A549 treated with ZK216348 at 1 μM for 4 hours (cell line): Measurements from ENCODE around the gene SLC25A22. TPM values are rescaled to one million over a fixed set of nuclear protein-coding genes. Genes with fewer than 3 reads are reported as not detected.

Experiments used
- total RNA-seq: library from RNA; stranded (reverse); fragments of 200-300 nt; extraction: Qiagen RNA extraction; gene quantifications from 5 replicates; pipeline ENCODE4 v1.2.3, GENCODE V29; 2022; ENCODE audit warnings: low read depth

Gene SLC25A22
- 17.4 to 39.6 TPM (median 35.3 TPM) in 5 replicates for total RNA-seq

DNA sequence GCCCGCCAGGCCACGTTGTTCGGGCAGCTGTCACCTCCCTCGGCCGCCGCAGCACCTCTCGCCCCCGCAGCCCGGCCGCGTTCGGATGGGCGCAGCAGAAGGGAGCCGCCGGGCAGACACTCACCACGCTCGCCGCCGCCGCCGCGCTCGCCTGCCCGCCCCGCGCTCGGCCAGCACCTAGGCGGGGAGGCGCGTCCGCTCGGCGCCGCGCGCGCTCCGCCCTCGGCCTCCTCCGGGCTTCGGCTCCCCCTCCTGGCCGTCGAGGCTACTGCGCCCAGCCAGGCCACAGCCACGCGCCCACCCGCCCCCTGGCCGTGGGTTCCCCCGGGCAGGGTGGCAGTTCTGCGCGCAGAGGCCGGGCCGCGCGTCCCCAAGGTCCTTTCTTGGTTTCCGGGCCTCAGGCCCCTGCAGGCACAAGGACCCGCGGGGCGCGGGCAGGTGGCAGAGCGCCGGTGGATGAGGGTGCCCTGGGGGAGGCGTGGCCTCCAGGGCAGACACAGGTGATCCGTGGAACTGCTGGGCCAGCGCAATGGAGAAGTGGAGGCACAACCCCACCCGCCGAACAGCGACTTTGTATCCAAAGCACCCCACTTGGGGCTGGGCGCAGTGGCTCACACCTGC, at the start of gene SLC25A22:
TSS of gene SLC25A22 (minus strand) at position 189 of the 621 bp plus-strand sequence. CDS start 3,275 bp downstream, outside the sequence.

DNA sequence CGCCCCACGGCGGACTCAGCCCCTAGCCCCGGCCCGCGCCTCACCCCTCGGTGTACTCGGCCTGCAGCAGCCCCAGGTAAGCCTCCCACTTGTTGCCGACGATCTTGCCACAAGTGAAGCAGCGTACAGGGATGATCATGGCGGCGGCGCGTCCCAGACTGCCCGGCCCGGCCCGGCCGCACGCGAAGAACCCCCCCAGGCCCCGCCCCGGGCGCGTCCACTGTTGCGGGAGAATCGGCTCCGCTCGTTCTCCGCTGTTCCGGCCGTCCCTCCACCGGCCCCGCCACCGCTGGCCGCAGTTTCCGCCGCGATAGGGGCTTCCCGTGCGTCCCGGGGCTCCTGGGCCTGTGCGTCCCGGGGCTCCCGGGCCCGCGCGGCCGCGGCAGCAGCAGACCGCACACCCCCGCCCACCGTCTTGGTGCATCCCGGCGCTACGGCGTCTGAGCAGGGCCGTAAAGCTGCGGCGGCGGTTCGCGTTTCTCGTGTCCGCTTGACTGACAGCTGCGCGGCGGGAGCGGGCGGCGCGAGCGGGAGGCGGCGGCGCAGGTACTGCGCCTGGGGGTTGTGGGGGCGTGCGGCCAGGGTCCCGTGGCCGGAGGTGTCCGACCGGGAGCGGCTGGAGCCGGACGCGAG, 44.4 kb upstream of the SLC25A22 start, which contains the start of the genes POLR2L and TSPAN4:
TSS of gene POLR2L (minus strand) at position 160 of the 633 bp plus-strand sequence. CDS start at position 139, 21 bp downstream.
TSS of gene TSPAN4 (plus strand) at position 483 of the 633 bp plus-strand sequence. CDS start 7,453 bp downstream, outside the sequence.

DNA sequence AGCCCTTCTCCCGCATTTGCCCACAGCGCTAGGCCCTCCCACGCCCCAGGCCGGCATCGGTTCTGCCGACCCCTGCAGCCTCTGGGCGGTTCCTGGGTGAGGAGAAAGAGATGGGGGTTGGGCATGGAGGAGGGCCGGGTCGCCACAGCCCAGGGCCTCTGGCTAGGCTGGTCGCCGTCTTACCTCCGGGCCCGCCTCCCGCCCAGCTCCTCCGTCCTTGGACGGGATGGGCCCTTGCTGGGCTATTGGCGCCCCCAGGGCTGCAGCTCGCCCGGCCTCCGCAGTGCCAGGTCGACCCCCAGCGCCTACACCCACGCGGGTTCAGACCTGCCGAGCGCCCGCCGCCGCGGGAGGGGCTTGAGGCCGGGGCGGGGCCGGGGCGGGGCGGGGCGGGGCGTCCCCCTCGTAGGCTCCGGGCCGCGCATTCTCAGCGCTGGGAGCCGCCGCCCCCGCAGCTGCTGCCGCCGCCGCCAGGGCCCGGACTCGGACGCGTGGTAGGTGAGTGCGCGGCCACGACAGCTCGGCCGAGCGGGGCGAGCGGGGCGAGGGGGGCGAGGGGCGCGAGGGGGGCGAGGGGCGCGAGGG, 34.5 kb upstream of the SLC25A22 start, which contains the start of gene CD151:
TSS of gene CD151 (plus strand) at position 424 of the 585 bp plus-strand sequence. CDS start 3,118 bp downstream, outside the sequence.

DNA sequence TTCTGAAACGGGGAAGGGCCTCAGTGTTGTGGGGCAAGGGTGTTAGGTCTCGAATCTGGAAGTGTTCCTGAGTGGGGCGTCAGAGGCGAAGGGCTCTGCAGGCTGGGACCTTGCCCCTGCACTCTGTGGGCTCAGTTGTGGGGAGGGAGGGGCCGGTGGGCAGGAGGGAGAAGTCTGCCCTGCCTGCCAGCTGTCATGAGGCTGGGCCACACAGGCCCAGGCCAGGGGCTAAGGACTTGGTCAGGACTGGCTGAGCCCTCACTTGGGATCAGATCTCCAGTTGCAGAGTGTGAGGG, 29.8 kb upstream of the SLC25A22 start, which contains the start of gene CRACR2B:
TSS of gene CRACR2B (plus strand) at position 23 of the 296 bp plus-strand sequence. CDS start 689 bp downstream, outside the sequence.

DNA sequence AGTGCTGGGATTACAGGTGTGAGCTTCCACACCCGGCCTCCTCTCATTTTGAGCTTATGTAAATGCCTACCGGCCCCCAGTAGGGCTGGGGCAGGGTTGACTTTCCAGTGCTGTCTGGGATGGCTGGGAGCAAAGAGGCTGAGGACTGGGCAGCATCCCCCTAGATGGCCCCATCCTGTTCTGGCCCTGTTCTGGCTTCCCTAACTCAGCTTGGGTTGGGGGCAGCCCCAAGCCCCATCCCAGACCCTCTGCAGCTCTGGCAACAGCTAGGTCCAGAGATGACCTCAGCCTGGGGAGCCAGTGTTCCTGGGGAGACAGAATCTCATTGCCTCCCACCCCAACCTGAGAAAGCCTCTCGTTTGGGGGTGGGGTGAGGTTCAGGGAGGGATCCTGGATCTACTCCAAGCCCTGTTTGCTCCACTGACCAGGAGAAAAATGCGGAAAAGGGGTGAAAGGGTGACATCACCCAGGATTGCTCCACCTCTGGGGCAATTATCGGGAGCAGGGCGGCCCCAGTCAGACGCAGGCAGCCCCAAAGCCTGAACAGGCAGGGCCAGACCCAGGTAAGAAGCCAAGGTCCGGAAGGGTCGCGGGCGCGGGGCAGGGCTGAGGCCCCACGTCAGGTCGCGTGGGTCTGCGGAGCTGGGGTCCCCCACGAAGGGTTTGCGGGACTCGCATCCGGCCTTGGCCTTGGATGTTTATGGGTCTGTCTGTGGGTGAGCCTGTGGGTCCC, 20.5 kb upstream of the SLC25A22 start, which contains the start of gene PNPLA2:
TSS of gene PNPLA2 (plus strand) at position 519 of the 733 bp plus-strand sequence. CDS start 805 bp downstream, outside the sequence.

DNA sequence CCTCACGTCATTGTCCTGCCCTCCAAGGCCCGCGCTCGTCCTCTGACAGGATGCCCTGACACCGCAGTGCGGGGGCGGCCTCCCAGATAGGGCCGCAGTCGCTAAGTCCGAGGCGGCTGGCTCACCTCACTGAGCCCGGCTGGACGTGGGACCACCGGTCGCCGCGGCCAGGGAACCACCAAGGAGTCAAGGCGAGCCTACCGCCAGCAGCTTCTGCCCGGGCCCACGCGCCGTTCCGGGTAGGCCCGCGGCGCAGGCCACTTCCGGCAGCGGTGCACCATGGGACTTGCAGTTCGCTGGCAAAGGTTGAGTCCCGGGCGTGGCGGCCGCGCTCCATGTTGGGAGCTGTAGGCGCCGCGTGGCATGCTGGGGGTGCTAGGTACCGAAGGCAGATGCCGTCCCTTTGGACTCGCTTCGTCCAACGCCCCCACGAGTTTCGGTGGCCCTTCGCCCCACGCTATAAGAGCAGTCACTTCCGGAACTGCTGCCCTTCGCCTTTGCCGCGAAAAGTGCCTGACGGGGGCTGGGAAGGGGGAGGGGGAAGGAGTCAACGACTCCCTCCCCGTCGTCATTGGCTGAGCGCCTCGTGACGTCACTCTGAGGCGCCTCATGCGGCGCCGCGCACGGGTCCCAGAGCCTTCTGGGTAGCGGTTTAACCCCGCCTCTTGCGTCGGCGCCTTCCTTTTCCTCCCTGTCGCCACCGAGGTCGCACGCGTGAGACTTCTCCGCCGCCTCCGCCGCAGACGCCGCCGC, 11.4 kb upstream of the SLC25A22 start, which contains the start of gene RPLP2:
TSS of gene RPLP2 (plus strand) at position 681 of the 753 bp plus-strand sequence. CDS start 268 bp downstream, outside the sequence.

GRCh38 chr11:789943-790342, 8.1 kb downstream of the SLC25A22 start, which contains the start of gene CEND1:
TSS of gene CEND1 (minus strand) at chr11:790090. CDS start at chr11:788576, 1,514 bp downstream.

GRCh38 chr11:777288-778255, 20.5 kb downstream of the SLC25A22 start, which contains the start of gene GATD1:
TSS of gene GATD1 (minus strand) at chr11:777487. CDS start at chr11:777462, 25 bp downstream.

DNA sequence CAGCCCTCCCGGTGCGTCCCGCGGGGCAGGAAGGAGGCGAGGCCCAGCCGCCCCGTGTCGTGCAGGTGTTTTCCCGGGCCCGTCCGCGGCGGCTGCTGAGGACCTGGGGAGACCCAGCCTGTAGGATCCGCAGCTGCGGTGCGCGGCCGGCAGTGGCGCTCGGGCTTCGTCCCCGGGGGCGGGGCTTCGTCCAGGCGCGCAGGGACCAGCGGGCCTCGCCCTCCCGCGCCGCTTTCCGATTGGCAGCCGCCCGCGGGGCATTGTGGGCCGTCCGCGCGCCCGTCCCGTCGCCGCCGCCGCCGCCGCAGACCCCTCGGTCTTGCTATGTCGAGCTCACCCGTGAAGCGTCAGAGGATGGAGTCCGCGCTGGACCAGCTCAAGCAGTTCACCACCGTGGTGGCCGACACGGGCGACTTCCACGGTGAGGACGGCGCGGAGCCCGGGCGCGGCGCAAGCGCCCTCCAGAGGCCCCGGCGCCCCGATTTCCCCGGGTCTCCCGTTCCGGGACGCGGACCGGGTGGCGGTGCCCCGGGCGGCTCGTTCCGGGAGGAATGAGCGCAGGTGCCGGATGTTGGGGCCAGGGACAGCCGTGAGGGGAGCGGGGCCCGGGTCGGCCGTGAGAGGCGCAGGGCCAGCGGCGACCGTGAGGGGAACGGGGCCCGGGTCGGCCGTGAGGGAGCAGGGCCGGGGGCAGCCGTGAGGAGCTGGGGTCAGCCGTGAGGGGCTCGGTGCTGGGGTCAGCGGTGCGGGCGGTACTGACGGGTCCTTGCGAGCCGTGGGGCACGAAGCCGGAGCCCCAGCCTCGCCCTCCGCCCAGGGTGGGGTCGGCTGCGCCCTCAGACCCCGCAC, 50.7 kb downstream of the SLC25A22 start, which contains the start of gene TALDO1:
TSS of gene TALDO1 (plus strand) at position 307 of the 849 bp plus-strand sequence. CDS start at position 325, 18 bp downstream.

Other genes starting within 250 kb of the SLC25A22 start
- gene LMNTD2, start 237.5 kb downstream of the SLC25A22 start, total RNA-seq, result 1.5 to 4.4 TPM (median 2.8 TPM) in 5 replicates
- gene RASSF7, start 237.3 kb downstream of the SLC25A22 start, total RNA-seq, result 23.6 to 49.6 TPM (median 43.2 TPM) in 5 replicates
- gene PHRF1, start 221.8 kb downstream of the SLC25A22 start, total RNA-seq, result 20.3 to 39.1 TPM (median 37.2 TPM) in 5 replicates
- gene IRF7, start 182.3 kb downstream of the SLC25A22 start, total RNA-seq, result 3.3 to 7.2 TPM (median 6.7 TPM) in 5 replicates
- gene CDHR5, start 173.3 kb downstream of the SLC25A22 start, total RNA-seq, result 0.04 TPM in 1 of 5 replicates, not detected in the others
- gene SCT, start 171.1 kb downstream of the SLC25A22 start, total RNA-seq, result not detected in 5 replicates
- gene DRD4, start 161.0 kb downstream of the SLC25A22 start, total RNA-seq, result 0.24 to 0.51 TPM (median 0.35 TPM) in 4 of 5 replicates, not detected in the other
- 23.5 to 35.5 TPM (median 33.7 TPM) in 5 replicates for gene DEAF1, start 103.1 kb downstream of the SLC25A22 start, total RNA-seq
- 5.4 to 11.1 TPM (median 9.6 TPM) in 5 replicates for gene TMEM80, start 102.5 kb downstream of the SLC25A22 start, total RNA-seq
- gene EPS8L2, start 92.0 kb downstream of the SLC25A22 start, total RNA-seq, result 64.8 to 145 TPM (median 118 TPM) in 5 replicates
- gene TALDO1, start 50.8 kb downstream of the SLC25A22 start, total RNA-seq, result 387 to 468 TPM (median 402 TPM) in 5 replicates
- 29.4 to 58.7 TPM (median 49.3 TPM) in 5 replicates for gene GATD1, start 20.8 kb downstream of the SLC25A22 start, total RNA-seq
- gene CEND1, start 8.2 kb downstream of the SLC25A22 start, total RNA-seq, result 2.1 to 2.6 TPM (median 2.4 TPM) in 5 replicates
- 6.5 to 17.3 TPM (median 13.0 TPM) in 5 replicates for gene PIDD1, start 7.0 kb upstream of the SLC25A22 start, total RNA-seq
- 1,646 to 2,381 TPM (median 2,232 TPM) in 5 replicates for gene RPLP2, start 11.7 kb upstream of the SLC25A22 start, total RNA-seq
- 26.3 to 59.2 TPM (median 52.4 TPM) in 5 replicates for gene PNPLA2, start 20.6 kb upstream of the SLC25A22 start, total RNA-seq
- 2.9 to 5.2 TPM (median 4.7 TPM) in 5 replicates for gene CRACR2B, start 29.6 kb upstream of the SLC25A22 start, total RNA-seq
- gene CD151, start 34.7 kb upstream of the SLC25A22 start, total RNA-seq, result 596 to 862 TPM (median 759 TPM) in 5 replicates
- gene POLR2L, start 44.2 kb upstream of the SLC25A22 start, total RNA-seq, result 539 to 736 TPM (median 601 TPM) in 5 replicates
- gene TSPAN4, start 44.6 kb upstream of the SLC25A22 start, total RNA-seq, result 92.6 to 194 TPM (median 180 TPM) in 5 replicates
- 69.4 to 78.4 TPM (median 71.7 TPM) in 5 replicates for gene CHID1, start 112.5 kb upstream of the SLC25A22 start, total RNA-seq
- gene AP2A2, start 127.6 kb upstream of the SLC25A22 start, total RNA-seq, result 33.3 to 39.8 TPM (median 36.9 TPM) in 5 replicates
- 0.30 TPM in 1 of 5 replicates, not detected in the others for gene MUC6, start 238.4 kb upstream of the SLC25A22 start, total RNA-seq